ENCODE results near the gene CDC25B.

Gene CDC25B

GRCh38 chr20:3804254-3804751 is 8.2 kb downstream of the CDC25B start:
- DNase-seq (ENCODE audit: low spot score), result no peak

DNA sequence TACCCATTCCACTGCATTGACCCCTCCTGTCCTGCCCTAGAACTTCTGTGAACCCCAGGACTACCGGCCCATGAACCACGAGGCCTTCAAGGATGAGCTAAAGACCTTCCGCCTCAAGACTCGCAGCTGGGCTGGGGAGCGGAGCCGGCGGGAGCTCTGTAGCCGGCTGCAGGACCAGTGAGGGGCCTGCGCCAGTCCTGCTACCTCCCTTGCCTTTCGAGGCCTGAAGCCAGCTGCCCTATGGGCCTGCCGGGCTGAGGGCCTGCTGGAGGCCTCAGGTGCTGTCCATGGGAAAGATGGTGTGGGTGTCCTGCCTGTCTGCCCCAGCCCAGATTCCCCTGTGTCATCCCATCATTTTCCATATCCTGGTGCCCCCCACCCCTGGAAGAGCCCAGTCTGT is 8.7 kb downstream of the CDC25B start:
- DNase-seq (ENCODE audit: low spot score), result no peak

DNA sequence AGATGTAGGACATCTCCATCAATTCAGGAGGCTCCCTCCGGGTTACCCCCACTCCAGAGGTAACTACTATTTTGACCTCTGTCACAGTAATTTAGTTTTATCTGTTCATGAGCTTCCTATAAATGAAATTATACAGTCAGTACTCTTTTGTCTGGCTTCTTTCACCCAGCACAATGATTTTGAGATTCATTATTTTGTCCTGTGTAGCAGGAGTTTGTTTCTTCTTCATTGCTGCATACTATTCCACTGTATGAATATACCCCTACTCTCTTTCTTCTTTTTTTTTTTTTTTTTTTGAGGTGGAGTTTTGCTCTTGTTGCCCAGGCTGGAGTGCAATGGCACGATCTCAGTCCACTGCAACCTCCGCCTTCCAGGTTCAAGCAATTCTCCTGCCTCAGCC is 12.4 kb downstream of the CDC25B start:
- DNase-seq (ENCODE audit: low spot score), result no peak

- DNase-seq (ENCODE audit: low spot score), result peak; percentile 96
These were observed 15.6 kb downstream of the CDC25B start for GRCh38 chr20:3811467-3812258.

- DNase-seq (ENCODE audit: low spot score), result no peak
These were observed 16.2 kb downstream of the CDC25B start for GRCh38 chr20:3812259-3812681.

DNA sequence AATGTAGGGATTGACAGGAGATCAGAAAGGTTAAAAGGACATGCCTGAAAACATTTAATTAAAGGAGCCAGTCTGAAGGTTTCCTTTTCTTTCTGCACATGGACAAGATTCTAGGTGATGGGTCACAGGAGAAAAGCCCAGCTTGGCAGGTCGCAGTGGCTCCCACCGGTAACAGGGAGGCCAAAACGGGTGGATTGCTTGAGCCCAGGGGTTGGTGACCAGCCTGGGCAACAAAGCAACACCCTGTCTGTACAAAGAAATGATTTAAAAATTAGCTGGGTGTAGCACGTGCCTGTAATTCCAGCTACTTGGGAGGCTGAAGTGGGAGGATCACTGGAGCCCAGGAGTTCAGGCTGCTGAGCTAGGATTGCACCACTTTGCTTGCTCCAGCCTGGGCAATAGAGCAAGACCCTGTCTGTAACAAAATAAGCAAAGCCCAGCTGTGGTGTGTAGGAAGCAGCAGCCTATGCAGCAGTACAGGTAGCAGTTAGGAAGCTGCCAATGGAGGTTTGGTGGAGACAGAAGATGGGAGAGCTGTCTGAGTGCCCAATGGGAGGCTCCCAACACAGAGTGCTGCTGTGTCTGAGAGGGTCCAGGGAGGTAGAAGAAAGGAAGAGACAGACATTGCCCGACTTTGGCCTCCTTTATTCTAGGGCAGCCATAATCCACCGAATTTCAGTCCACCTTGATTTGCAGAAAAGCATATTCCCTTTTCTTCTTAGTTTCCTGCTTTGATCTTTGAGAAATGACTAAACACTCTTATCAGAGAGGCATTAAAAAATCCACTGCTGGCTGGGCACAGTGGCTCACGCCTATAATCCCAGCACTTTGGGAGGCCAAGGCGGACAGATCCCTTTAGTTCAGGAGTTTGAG is 17.1 kb downstream of the CDC25B start:
- DNase-seq (ENCODE audit: low spot score), result no peak

GRCh38 chr20:3813848-3814581 is 17.9 kb downstream of the CDC25B start:
- no peak for DNase-seq (ENCODE audit: low spot score)

- no peak for DNase-seq (ENCODE audit: low spot score)
These were observed 18.9 kb downstream of the CDC25B start for GRCh38 chr20:3814928-3815495.

DNA sequence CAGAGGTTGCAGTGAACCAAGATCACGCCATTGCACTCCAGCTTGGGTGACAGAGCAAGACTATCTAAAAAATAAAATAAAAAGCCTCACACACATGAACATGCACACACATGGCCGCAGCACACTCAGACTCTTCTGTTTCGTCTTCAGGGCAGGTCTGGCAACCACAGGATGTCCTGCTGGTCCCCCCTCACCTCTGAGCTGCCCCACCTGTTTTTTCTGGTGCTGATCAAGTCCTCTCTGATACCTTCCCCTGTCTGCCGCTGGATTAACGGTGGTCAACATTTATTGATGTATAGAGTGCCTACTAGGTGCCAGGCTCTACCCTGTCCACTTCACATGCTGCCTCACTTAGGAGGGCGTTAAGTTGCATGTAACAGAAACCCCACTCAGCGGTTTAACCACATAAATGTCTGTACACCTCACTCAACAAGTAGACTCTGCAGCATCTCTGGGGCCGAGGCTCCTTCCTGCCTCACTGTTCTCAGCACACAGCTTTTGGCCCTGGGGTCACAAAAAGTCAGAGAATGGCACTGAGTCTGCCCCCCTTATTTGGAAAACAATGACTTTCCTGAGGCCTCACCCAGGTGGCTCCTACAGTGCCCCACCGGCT is 19.7 kb downstream of the CDC25B start:
- DNase-seq (ENCODE audit: low spot score), result no peak

DNA sequence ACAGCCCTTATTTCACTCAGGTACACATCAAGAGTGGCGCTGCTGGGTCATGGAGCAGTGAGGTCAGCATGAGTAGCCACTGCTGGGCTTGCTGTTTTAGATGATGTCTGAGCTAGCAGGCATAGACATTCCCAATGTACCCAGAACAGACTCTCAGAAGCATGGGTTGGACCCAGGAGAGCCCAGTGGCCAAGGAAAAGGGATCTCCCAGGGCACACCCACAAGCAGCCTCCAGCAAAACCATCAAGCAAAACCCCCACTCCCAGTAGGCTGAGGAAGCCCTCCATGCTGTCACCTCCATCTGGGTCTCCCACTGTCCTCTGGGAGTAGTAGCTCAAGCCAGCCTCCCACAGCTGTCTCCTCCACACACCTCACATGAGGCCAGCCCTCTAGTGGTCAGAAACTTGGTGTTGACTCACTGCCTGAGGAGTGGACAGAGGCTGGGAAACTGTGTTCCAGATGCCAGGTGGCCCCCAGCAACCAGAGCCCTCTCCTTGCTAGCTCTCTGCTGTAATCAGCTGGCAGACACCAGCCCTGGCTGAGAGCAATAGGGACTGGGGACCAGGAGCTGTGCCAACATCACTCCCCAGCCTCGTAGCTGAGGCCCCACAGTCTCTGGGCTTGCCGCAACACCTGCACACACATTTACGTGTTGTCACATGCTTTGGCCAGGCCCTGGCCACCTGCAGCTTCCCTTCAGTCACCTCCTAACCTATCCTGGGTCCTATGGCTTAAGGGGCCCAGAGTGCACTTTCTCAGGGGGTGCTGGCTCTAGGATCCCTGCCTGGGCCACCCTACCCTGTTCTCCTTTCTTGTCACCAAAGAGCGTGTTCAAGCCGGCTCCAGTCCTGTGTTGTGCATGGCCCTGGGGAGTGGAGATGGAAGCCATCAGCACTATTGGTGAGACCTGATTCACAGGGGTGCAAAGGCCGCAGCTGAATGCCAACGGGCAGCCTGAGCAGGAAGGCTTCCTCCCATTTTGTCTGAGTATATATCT is 22.3 kb downstream of the CDC25B start:
- DNase-seq (ENCODE audit: low spot score), result peak; percentile 67

GRCh38 chr20:3819411-3820047 is 23.4 kb downstream of the CDC25B start:
- DNase-seq (ENCODE audit: low spot score), result no peak

GRCh38 chr20:3820048-3820900 is 24.2 kb downstream of the CDC25B start, which contains the start of gene AP5S1:
AP5S1 (plus strand) TSS chr20:3820547; CDS start chr20:3822118, 1,571 bp downstream.
- DNase-seq (ENCODE audit: low spot score), result peak; percentile 92

- no peak for DNase-seq (ENCODE audit: low spot score)
These were observed 25.0 kb downstream of the CDC25B start for GRCh38 chr20:3820901-3821727.

GRCh38 chr20:3821996-3822395 is 25.9 kb downstream of the CDC25B start:
- DNase-seq (ENCODE audit: low spot score), result no peak

DNA sequence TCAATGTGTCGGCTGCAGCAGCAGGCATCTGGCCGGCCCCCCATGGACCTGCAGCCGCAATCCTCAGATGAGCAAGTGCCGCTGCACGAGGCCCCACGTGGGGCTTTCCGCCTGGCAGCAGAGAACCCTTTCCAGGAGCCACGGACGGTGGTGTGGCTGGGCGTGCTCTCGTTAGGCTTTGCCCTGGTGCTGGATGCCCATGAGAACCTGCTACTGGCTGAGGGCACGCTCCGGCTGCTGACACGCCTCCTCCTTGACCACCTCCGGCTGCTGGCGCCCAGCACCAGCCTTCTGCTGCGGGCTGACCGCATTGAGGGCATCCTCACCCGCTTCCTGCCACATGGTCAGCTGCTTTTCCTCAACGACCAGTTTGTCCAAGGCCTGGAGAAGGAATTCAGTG is 27.8 kb downstream of the CDC25B start:
- no peak for DNase-seq (ENCODE audit: low spot score)

DNA sequence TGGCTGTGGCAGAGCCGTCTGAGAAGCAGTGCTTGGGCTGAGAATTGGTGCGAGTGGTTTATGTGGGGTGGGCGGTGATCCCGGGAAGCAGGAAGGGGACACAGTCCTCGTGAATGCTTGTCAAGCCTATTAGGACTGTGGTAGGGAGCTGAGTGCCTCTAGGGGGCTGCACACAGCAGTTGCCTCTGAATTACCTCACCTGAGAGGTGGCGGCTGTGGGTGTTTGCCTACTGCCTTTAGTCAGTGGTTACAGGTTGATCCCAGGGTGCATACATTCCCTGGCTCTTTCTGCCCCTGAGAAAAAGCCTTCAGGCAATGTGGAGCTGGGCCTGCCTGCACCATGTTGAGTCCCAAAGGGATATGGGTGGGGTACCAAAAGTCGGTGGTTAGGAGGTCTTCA is 29.4 kb downstream of the CDC25B start:
- no peak for DNase-seq (ENCODE audit: low spot score)

DNA sequence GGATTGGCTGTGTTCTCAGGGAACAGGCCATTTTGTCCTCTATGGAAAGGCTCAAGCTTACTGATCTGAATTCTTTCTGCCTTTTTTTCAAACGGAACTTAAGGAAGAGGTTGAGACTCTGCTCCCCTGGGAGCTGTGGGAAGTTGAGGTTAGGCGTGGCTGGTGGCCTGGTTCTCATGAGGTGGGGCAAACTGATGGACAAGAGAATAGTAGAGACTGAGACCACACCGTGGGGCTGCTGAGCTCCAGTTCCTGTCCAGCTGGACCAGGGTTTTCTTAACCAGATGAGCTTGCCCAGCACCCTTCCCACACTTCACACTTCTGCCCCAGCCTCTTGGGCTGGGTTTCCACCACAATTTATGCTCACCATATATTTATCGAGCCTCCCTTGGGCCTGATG is 30.3 kb downstream of the CDC25B start:
- no peak for DNase-seq (ENCODE audit: low spot score)

DNA sequence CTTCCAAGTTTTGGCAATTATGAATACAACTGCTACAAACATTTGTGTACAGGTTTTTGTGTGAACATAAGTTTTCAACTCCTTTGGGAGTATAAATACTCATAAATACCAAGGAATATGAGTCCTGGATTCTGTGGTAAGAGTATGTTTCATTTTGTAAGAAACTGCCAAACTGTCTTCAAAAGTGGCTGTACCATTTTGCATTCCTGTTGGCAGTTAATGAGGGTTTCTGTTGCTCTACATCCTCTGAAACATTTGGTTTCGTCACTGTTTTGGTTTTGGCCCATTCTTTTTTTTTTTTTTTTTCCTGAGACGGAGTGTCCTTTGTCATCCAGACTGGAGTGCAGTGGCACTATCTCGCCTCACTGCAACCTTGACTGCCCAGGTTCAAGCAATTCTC is 32.7 kb downstream of the CDC25B start:
- DNase-seq (ENCODE audit: low spot score), result no peak

Data from AG20443 (cell line).